GM21381 (cell line): ENCODE measurements around the gene ZNF17.
"Not testable (repeated sequence)": the region's sequence is repeated elsewhere in the genome, so short reads cannot be mapped to it uniquely, and the experiment has no call there.

ENCODE experiments used
- ATAC-seq: cut with Tn5 transposase; IDR thresholded peaks from one replicate; pipeline ENCODE4 v1.9.1; 2021; ENCODE audit warnings: mild to moderate bottlenecking, moderate library complexity; ENCODE audit not compliant: unreplicated experiment

The ZNF17 gene

GRCh38 chr19:57410877-57411671 is at the start of gene ZNF17:
TSS of gene ZNF17 (plus strand) at chr19:57411161. CDS start at chr19:57413616, 2,455 bp downstream.
- peak; percentile 99 for ATAC-seq

DNA sequence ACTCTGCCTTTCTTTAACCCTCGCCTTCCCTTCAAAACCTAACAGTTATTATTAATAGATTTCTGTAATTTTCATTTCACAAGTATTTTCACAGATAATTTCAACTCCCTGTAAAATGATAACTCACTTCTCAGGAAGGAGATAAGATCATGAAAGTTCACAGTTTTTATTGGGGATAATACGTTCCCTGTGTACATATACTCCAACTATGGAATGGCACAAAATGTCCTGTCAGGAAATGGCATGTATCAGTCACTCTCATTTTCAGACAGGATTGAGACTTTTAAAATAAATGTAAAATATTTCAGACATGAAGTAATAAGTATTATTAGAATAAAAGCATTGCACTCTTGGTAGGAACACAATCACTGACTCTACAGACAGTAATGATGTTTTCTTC is 48.5 kb upstream of the ZNF17 start:
- ATAC-seq = no peak

- peak; percentile 97 for ATAC-seq
Observed at GRCh38 chr19:57362997-57363687, 47.8 kb upstream of the ZNF17 start, which contains the start of the genes TRAPPC2B and ZNF547. TSS of gene TRAPPC2B (plus strand) at chr19:57363551. CDS start at chr19:57364834, 1,283 bp downstream. TSS of gene ZNF547 (plus strand) at chr19:57363551. CDS start at chr19:57368556, 5,005 bp downstream.

GRCh38 chr19:57363688-57364181 is 47.2 kb upstream of the ZNF17 start:
- ATAC-seq = no peak

GRCh38 chr19:57366776-57367175 is 44.2 kb upstream of the ZNF17 start:
- ATAC-seq = no peak

DNA sequence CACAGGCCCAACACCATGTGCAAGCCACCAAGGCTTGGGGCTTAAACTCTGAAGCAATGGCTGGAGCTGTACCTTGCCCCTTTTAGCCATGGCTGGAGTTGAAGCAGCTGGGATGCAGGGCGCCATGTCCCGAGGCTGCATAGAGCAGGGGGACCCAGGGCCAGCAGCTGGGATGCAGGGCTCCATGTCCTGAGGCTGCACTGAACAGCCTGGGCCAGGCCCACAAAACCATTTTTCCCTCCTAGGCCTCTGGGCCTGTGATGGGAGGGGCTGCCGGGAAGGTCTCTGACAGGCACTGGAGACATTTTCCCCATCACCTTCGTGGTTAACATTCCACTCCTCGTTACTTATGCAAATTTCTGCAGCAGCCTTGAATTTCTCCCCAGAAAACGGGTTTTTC is 36.8 kb upstream of the ZNF17 start:
- ATAC-seq = no peak

DNA sequence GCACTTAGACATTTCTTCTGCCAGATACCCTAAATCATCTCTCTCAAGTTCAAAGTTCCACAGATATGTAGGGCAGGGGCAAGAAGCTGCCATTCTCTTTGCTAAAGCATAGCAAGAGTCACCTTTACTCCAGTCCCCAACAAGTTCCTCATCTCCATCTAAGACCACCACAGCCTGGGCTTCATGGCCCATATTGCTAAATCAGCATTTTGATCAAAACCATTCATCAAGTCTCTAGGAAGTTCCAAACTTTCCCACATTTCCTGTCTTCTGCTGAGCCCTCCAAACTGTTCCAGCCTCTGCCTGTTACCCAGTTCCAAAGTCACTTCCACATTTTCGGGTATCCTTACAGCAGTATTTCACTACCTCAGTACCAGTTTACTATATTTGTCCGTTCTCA is 36.3 kb upstream of the ZNF17 start:
- ATAC-seq = not testable (repeated sequence)

DNA sequence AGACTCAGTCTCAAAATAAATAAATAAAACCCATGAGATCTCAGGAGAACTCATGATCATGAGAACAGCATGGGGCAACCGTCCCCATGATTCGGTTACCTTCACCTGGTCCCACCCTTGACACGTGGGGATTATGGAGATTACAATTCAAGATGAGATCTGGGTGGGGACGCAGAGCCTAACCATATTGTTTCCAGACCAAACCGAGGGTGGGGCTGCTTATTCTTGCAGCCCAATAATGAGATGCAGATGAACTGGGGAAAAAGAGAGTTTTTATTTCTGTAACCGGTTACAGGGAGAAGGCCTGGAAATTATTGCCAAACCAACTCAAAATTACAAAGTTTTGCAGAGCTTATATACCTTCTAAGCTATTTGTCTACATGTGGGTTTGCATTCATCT is 34.8 kb upstream of the ZNF17 start:
- ATAC-seq = no peak

GRCh38 chr19:57377498-57378146 is 33.3 kb upstream of the ZNF17 start:
- ATAC-seq = no peak

DNA sequence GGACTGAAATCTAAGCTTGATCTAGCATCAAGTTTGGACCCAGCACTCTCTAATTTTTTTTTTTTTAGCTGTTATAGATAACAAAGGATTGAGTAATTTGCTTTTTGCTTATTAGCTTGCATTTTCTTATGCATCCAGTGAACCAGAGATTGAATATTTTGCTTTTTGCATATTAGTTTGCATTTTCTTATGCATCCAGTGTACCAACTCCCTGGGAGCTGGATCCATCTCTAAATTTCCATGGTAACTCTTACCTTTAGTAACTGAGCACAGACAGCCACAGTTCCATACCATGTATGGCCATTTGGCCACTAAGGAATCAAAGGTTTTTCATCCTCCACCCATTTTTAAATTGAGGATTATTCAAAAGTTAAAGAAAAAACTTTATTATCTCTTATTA is 30.0 kb upstream of the ZNF17 start:
- ATAC-seq = no peak

DNA sequence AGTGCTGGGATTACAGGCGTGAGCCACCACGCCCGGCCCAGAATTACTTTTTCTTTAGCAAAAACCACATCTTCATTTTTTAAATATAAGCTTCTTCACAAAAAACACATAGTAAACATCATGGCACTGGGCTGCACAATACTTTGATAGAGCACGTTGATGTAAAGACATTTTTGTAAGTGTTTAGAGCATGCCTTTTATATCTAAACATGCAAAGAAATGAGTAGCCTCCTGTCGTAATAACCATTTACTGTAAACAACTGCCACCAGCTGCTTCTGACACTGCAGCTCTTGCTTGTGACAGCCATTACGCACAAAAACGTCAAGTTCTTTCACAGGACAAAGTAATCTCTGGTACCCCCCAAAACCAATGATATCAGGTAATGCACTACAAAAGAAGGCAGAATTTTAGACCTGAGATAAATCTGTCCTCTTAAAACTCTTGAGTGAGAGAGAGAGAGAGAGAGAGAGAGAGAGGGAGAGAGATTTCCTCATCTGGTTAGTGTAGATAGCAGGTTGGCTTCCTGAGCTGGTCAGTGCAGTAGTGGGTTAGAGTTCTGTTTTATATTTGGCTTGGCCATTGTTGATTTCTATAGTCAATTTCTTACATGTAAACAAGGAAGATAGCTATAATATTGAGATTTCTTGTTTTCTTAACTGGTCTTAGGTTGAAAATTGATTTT is 28.0 kb upstream of the ZNF17 start:
- ATAC-seq = no peak

DNA sequence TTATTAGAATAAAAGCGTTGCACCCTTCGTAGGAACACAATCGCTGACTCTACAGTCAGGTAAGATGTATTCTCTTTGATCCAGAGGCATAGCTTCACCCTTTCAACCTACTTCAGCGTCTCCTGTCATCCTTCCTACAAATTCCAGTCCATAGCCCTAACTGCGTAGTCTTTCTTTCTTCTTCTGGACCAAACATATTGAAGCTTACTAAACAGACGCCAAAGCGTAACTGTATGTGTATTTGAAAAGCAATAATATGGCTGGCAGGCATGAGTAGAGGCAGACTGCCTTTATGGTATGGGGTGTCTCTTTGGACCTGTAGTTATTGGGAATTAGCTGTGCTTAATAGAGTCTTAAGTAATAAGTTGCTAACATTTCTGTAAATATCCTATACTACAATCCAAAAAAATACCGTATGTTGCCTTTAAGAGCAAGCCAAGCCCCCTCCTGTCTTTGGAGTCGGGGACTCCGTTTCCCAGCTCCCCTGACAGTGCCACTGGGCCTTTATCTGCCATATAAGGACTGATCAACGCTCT is 21.7 kb upstream of the ZNF17 start:
- ATAC-seq = no peak

DNA sequence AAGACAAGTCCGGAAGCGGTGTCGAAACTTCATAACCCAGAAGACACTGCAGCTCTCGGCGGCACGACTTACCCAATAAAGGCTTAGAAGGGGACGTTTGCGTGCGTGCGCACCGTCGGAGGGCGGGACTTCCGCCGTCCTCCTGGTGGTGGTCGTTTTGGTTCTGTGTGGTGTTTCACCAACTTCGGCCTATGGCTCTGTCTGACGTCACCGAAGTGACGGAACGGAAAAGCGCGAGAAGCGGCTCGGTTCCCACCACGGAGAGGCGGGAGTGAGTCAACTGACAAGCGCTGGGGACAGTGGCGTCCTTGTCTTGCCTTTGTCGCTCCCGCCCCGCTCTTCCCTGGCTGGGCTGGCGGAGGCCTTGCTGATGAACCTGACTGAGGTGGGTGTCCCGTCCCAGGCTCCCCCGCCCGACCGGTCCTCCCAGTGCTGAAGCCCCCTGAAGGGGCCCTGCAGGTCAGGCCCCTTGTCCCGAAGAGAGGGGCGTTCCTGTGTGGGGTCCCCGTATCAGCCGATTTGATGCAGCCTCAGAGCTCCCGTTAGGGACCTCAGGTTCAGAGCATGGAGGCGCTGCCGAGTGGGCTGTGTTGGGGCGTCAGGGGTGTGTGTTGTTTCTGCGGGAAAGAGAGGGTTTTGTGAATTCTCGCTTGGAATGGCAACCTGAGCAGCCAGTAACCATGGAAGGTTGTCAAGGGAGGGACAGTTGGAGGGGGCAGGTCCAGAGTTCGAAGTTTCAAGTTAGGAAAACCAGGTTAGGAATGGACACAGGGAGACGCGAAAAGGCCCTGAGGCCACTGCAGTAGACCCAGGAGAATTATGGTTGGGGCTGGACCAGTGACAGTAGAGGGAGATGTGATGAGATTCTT is 21.0 kb upstream of the ZNF17 start, which contains the start of gene ZNF548:
ZNF548 (plus strand) TSS at position 125 of the 869 bp plus-strand sequence; CDS start at position 371, 246 bp downstream.
- ATAC-seq = peak; percentile 98

DNA sequence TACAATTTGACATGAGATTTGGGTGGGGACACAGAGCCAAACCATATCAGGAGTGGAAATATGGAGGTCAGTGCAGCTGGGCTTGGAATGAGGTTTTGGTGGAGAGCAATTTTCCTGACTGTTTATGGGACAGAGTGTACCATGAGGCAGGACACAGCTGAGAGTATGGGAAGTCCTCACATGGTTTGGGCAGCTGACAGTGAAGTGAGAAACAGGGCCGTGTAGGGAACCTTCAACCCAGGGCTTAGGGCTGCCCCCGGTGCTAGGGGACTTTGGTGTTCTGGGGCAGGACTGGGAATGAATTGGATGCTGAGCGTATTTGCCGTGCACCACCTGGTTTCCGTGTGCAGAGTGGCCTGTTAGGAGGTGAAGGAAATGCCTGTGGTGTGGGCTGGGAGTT is 15.3 kb upstream of the ZNF17 start:
- no peak for ATAC-seq

DNA sequence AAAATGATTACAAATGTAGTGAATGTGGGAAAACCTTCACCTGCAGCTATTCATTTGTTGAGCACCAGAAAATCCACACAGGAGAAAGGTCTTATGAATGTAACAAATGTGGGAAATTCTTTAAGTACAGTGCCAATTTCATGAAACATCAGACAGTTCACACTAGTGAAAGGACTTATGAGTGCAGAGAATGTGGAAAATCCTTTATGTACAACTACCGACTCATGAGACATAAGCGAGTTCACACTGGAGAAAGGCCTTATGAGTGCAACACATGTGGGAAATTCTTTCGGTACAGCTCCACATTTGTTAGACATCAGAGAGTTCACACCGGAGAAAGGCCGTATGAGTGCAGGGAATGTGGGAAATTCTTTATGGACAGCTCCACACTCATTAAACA is 12.1 kb upstream of the ZNF17 start:
- ATAC-seq = no peak

GRCh38 chr19:57403737-57404563 is 7.0 kb upstream of the ZNF17 start:
- no peak for ATAC-seq

- no peak for ATAC-seq
Observed at GRCh38 chr19:57406516-57407123, 4.3 kb upstream of the ZNF17 start.

- no peak for ATAC-seq
Observed at GRCh38 chr19:57419439-57419838, 8.5 kb downstream of the ZNF17 start.
